Spinal cord (tissue), 10 donors: ENCODE data around the gene NPPB. TPM values are rescaled to one million over a fixed set of nuclear protein-coding genes. Genes with fewer than 3 reads are reported as not detected.
A peak's percentile ranks its signal among the peaks of the same experiment; 100 is the strongest.

ENCODE experiments used
- DNase-seq, 6 donors: peaks; one replicate each; pipeline versions ENCODE4 v3.0.0 to v3.0.0-alpha.2; 2013 to 2015; ENCODE audit warnings: low spot score in 6 of 6, low read depth in 4 of 6
- H3K27ac ChIP-seq: one replicate; pipeline ENCODE4 v1.5.1; 2013; ENCODE audit warnings: low read depth, low read length, control low read depth
- H3K27me3 ChIP-seq: one replicate; pipeline ENCODE4 v1.6.1; 2013; ENCODE audit warnings: low read length; ENCODE audit not compliant: control insufficient read depth, insufficient read depth
- H3K36me3 ChIP-seq: one replicate; pipeline ENCODE4 v1.6.1; 2013; ENCODE audit warnings: low read length; ENCODE audit not compliant: control insufficient read depth, insufficient read depth
- H3K4me1 ChIP-seq: one replicate; pipeline ENCODE4 v1.6.1; 2013; ENCODE audit warnings: low read length; ENCODE audit not compliant: control insufficient read depth, insufficient read depth
- H3K4me3 ChIP-seq: one replicate; pipeline ENCODE4 v1.5.1; 2013; ENCODE audit warnings: low read depth, low read length, control low read depth
- H3K9me3 ChIP-seq: one replicate; pipeline ENCODE4 v1.6.1; 2013; ENCODE audit warnings: low read length; ENCODE audit not compliant: control insufficient read depth, insufficient read depth
- WGBS: methylation state at CpG from one replicate; pipeline ENCODE4 v1.1.5; 2013; ENCODE audit warnings: missing lambda C conversion rate; ENCODE audit not compliant: insufficient coverage; 5-methylcytosine and 5-hydroxymethylcytosine counted together
- polyA plus RNA-seq, 2 donors: library from polyadenylated mRNA; unstranded; fragments of 120-200 nt; gene quantifications; one replicate each; pipeline ENCODE4 v1.2.1, GENCODE V29; 2013; ENCODE audit not compliant: insufficient read length in 2 of 2
- total RNA-seq, 2 donors: library from RNA; depleted of rRNA in 1 of 2; stranded (reverse); fragments of 120-200 nt in 1 of 2; fragments of >200 nt in 1 of 2; gene quantifications; one replicate each; pipeline versions ENCODE4 v1.2.3 to v1.2.4, GENCODE V29; 2013 to 2014
- donor health status: healthy.

NPPB gene
- total and polyA plus RNA-seq, 4 donors = 0.83 to 4.5 (median 2.3) TPM

DNA sequence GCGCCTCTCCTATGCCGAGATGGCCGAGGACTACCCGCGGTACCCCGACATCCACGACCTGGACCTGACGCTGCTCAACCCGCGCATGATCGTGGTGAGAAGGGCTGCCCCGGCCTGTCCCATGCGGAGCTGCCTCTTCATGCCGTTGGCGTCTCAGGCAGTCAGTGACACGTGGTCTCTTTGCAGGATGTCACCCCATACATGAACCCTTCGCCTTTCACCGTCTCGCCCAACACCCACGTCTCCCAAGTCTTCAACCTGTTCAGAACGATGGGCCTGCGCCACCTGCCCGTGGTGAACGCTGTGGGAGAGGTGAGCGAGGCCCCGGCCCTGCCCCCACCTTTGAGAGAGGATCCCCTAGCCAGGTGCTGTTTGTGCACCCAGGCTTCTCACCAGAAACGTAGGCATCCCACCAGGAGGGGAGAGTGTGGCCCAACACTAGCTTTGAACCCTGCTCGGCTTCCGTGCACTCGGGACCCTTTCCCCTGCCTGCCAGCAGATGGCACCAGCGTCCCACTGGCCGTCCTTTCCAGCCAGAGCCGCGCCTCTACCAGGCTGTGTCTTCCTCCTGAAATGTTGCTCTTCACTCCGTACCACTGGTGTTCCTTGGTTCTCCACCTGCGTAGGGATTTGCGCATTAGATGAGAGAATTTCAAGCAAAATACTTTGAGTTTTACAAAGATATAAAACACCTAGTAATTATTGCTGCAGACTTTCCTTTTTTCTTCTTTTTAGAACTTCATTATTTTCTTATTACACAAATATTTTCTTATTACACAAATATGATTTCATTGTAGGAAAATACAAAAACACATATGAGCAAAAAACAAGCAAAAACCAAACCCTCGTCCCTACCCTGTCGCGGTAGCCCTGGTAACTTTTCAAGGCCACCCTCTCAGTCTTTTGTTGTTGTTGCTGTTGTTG, 20.1 kb downstream of the NPPB start:
- Histone ChIP-seq H3K4me3 (no peak overlapping the region), H3K4me1 (peaks cover 18% of the 10 kb centered on the region), H3K36me3 (peaks cover 96% of the 10 kb centered on the region), H3K9me3 (no peaks in the 10 kb centered on the region), H3K27ac (no peak overlapping the region), H3K27me3 (no peaks in the 10 kb centered on the region)
- DNase-seq = peak in 5 of 6 donors; percentile 48 to 93 (median 55)
- 63% methylated on average over 32 of the region's 40 CpGs for WGBS

DNA sequence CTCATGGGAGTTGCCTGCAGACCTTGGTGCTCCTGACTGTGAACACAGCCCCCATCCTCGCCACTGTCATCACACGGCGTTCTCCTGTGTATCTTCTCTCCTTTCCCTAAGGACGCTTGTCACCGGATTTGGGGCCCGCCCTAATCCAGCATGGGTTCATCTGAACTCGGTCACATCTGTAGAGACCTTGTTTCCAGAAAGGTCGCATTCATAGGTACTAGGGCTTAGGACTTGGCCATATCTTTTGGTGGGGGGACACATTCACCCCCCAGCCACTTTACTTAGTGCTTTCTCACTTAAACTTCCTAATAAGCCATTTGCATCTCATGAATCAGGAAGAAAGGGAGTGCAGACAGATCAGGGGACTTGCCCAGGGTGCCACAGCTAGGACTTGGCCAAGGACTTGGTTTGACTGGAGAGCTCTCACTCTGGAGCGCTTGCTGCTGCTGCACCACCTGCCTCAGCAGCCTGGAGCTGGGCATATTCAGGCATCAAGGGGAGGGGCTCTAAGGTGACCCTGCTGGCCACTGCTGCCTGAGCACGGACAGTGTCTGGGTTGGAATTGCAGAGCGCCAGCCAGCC, 20.9 kb downstream of the NPPB start:
- DNase-seq = no peak
- H3K9me3 ChIP-seq = no peaks in the 10 kb centered on the region
- WGBS = 82% methylated on average over 9 of the region's 11 CpGs
- H3K27ac ChIP-seq = no peak overlapping the region
- H3K36me3 ChIP-seq = peaks cover 96% of the 10 kb centered on the region
- H3K27me3 ChIP-seq = no peaks in the 10 kb centered on the region
- no peak overlapping the region for H3K4me3 ChIP-seq
- peaks cover 15% of the 10 kb centered on the region for H3K4me1 ChIP-seq

GRCh38 chr1:11836955-11837766, 21.6 kb downstream of the NPPB start:
- WGBS = 91% methylated on average over 33 of the region's 36 CpGs
- no peak overlapping the region for H3K27ac ChIP-seq

GRCh38 chr1:11835441-11836225, 23.1 kb downstream of the NPPB start:
- no peak for DNase-seq
- Histone ChIP-seq H3K27me3 (no peaks in the 10 kb centered on the region), H3K36me3 (peaks cover 88% of the 10 kb centered on the region), H3K4me1 (no peaks in the 10 kb centered on the region), H3K9me3 (no peaks in the 10 kb centered on the region), H3K4me3 (no peak overlapping the region), H3K27ac (no peak overlapping the region)
- WGBS = 97% methylated on average over 24 of the region's 28 CpGs

More at GRCh38 chr1:11836955-11837766, 21.6 kb downstream of the NPPB start:
- Histone ChIP-seq H3K4me1 (peaks cover 8% of the 10 kb centered on the region), H3K36me3 (peaks cover 94% of the 10 kb centered on the region), H3K4me3 (no peak overlapping the region), H3K9me3 (no peaks in the 10 kb centered on the region), H3K27me3 (no peaks in the 10 kb centered on the region)
- no peak for DNase-seq

GRCh38 chr1:11833900-11834299, 24.8 kb downstream of the NPPB start:
- Histone ChIP-seq H3K4me3 (no peak overlapping the region), H3K4me1 (no peaks in the 10 kb centered on the region), H3K9me3 (no peaks in the 10 kb centered on the region), H3K36me3 (peaks cover 85% of the 10 kb centered on the region), H3K27me3 (no peaks in the 10 kb centered on the region), H3K27ac (no peak overlapping the region)
- WGBS = 94% methylated on average over 13 of the region's 13 CpGs
- no peak for DNase-seq

GRCh38 chr1:11833497-11833896, 25.2 kb downstream of the NPPB start:
- Histone ChIP-seq H3K27ac (no peak overlapping the region), H3K4me3 (no peak overlapping the region), H3K4me1 (no peaks in the 10 kb centered on the region), H3K9me3 (no peaks in the 10 kb centered on the region), H3K27me3 (no peaks in the 10 kb centered on the region), H3K36me3 (peaks cover 86% of the 10 kb centered on the region)
- DNase-seq = no peak
- 91% methylated on average over 7 of the region's 8 CpGs for WGBS

GRCh38 chr1:11831945-11832725, 26.6 kb downstream of the NPPB start:
- Histone ChIP-seq H3K4me3 (no peak overlapping the region), H3K36me3 (peaks cover 86% of the 10 kb centered on the region), H3K27me3 (no peaks in the 10 kb centered on the region), H3K9me3 (no peaks in the 10 kb centered on the region), H3K4me1 (no peaks in the 10 kb centered on the region), H3K27ac (no peak overlapping the region)
- WGBS = 92% methylated on average over 8 of the region's 9 CpGs
- DNase-seq = no peak

DNA sequence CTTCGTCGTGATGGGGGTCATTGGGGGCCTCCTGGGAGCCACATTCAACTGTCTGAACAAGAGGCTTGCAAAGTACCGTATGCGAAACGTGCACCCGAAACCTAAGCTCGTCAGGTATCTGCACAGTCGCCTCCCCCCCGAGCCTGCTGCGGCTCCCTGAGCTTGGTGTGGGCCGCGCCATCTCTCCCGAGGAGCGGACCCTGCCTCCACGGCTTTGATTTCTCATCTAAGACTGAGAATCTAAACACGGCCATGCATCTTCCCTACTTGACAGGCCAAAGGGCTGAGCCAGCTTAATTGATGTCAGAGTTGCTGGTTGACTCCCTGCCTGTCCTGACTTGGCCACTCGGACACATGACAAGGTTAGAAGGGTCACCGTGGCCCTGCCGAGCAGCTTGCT, 30.2 kb downstream of the NPPB start:
- Histone ChIP-seq H3K4me3 (no peak overlapping the region), H3K27ac (no peak overlapping the region), H3K27me3 (no peaks in the 10 kb centered on the region), H3K36me3 (peaks cover 80% of the 10 kb centered on the region), H3K9me3 (no peaks in the 10 kb centered on the region), H3K4me1 (no peaks in the 10 kb centered on the region)
- no peak for DNase-seq
- WGBS = 91% methylated on average over 18 of the region's 19 CpGs
